NCI-H2029 treated with DMSO at 0.1 percent for 48 hours (cell line): ENCODE measurements around the gene RIMS4.

Experiments used
- DNase-seq: peaks from one replicate; lab custom pipeline; 2025; lab: John Stamatoyannopoulos, UW

RIMS4 gene

DNA sequence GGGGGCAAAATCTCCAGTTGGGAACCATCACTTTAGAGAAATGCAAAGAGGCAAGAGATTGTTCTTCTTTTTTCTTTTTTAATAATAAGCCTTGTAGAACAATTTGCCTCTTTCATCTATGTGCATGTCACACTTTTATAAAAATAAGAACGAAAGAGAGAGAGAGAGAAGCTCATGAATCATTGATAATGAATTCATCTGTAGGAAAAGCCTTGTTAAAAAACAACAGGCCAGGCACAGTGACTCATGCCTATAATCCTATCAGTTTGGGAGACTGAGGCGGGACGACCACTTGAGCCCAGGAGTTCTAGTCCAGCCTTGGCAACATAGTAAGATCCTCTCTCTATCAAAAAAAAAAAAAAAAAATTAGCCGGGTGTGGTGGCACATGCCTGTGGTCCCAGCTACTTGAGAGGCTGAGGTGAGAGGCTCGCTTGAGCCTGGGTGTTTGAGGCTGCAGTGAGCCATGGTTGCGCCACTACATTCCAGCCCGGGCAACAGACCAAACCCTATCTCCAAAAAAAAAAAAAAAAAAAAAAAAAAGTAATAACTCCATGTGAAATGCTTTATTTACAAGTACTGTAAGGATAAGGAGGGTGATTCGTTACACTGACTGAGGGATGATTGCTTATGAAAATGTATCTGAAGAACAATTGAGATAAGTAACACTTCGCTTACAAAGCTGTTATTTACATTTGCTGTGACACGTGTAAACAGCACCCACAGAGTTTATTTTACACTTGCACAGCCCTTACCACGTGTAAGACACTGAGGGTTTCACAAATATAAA is 89.2 kb downstream of the RIMS4 start:
- DNase-seq: peak; percentile 37

DNA sequence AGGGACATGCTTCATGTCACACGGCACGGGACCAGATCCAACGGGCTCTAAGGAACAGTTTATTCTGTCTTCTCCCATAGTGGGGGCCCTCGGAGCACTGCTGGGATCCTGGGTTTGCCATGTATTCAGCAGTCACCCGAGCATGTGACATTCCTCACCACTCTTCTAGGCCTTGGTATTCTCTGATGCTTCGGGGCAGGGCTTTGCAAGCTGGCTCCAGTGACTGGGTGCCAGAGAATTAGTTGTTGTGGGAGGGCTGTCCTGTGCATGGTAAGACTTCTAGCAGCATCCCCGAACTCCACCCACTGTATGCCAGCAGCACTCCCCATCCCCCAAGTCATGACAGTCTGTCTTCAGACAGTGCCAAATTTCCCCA is 89.7 kb downstream of the RIMS4 start:
- DNase-seq: no peak

- DNase-seq: no peak
Observed at GRCh38 chr20:44719841-44720240, 90.5 kb downstream of the RIMS4 start.

GRCh38 chr20:44717986-44718385 is 92.4 kb downstream of the RIMS4 start:
- DNase-seq: no peak

GRCh38 chr20:44716309-44717106 is 93.8 kb downstream of the RIMS4 start:
- no peak for DNase-seq

DNA sequence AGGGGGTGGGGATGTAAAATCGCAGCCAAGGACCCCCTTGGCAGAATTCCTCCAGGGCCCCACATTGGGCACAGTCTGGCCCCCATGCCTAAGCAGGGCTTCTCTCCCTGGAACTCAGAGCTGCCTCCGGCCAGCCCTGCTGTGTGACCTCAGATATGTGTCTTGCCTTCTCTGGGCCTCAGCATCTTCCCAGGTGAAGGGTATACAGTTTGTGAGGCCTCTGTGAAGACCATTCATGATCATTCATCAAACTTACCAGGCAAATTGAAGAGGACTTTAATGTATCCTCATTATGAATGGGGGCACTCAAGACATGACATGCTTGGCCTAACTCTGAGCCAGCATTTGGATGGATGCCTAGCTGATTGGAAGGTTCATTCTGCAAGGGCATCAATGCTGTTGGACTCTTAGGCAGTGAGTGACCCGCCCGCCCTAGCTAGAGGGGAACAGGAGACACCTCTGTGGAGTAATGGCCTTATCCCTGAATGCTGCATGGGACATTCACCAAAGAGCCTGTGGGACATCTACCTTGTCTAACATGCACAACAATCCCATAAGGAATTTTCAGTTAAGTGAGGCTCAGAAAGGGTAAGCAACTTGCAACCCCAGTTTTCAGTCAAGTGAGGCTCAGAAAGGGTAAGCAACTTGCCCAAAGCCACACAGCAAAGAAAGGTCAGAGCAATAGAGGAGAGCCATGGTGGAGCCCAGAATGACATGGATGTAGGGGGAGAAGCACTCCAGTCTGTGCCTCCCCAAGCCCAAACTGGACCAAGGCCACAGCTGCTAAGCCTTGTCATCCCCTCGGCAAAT is 94.6 kb downstream of the RIMS4 start:
- no peak for DNase-seq

GRCh38 chr20:44714701-44715498 is 95.4 kb downstream of the RIMS4 start, which contains the start of gene CCN5:
Gene CCN5, plus strand, starts transcription at chr20:44715369. Its CDS starts 22 bp downstream, at chr20:44715391.
- peak; percentile 59 for DNase-seq

- DNase-seq: no peak
Observed at GRCh38 chr20:44714102-44714700, 96.1 kb downstream of the RIMS4 start.

- DNase-seq: no peak
Observed at GRCh38 chr20:44711237-44711636, 99.1 kb downstream of the RIMS4 start.

DNA sequence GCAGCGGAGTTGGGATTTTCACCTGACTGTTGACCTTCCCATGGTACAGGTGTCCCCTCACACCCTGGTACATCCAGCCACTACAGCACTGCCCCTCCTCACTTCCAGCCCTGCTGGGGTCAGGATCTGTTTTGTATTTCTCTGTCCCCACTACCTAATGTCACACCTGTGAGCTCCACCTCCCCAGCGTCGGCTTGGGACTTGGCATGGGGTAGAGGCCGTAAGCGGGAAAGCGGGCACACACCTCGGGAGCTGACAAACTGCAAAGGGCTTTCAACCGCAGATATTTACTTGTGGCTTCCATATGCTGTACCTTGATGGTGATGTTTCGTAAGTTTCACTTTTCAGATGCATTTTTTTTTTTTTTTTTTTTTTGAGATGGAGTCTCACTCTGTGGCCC is 100.5 kb downstream of the RIMS4 start:
- no peak for DNase-seq

DNA sequence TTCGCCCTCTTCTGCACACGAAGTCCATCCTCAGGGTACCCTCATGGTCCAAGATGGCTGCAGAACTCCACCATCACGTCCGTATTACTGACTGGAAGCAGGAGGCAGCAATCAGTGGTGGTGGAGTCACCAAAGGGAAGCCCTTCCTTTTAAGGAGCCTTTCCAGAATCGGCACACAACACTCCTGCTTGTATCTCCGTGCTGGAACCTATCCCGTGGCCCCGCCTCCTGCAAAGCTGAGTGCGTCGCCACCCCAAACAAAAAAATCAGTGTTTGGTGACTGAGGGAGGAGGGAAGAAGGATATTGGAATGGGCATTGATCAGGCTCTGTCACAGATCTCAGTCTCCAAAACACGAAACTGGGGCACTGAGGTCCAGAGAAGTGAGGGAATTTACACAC is 101.0 kb downstream of the RIMS4 start:
- no peak for DNase-seq

- DNase-seq: no peak
Observed at GRCh38 chr20:44707018-44707579, 103.2 kb downstream of the RIMS4 start.

- DNase-seq: no peak
Observed at GRCh38 chr20:44706301-44707017, 103.9 kb downstream of the RIMS4 start.

DNA sequence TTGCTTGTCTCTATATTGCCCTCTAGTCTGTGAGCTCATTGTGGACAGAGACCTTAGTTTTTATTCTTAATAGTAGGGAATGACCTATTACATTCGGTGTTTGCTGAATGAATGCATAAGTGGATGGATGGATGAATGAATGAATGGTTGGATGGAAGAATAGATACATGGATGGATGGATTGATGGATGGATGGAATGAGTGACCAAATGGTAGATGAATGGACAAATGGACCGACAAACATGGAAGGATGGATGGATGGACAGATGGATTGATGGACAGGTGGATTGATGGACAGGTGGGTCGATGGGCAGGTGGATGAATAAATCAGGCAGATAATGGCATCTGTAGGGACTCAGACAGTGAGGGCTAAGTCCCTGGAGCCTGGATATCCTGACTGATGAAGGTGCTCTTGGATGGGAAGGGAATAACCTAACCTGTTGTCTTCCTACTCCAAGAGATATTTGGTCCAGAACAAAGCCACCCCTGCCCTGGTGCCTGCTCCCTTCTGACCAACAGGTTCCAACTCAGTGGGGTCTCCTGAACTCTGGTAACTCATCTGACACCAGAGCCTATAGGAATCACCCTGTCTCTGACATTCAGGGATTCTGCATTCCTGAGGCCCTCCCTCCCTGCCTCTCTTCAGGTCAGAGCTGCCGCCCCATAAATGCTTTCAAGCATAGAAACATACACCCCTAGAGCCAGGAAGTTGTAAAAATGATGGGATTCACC is 104.8 kb downstream of the RIMS4 start:
- no peak for DNase-seq

- no peak for DNase-seq
Observed at GRCh38 chr20:44704551-44704971, 105.8 kb downstream of the RIMS4 start.

- no peak for DNase-seq
Observed at GRCh38 chr20:44703956-44704488, 106.3 kb downstream of the RIMS4 start.

DNA sequence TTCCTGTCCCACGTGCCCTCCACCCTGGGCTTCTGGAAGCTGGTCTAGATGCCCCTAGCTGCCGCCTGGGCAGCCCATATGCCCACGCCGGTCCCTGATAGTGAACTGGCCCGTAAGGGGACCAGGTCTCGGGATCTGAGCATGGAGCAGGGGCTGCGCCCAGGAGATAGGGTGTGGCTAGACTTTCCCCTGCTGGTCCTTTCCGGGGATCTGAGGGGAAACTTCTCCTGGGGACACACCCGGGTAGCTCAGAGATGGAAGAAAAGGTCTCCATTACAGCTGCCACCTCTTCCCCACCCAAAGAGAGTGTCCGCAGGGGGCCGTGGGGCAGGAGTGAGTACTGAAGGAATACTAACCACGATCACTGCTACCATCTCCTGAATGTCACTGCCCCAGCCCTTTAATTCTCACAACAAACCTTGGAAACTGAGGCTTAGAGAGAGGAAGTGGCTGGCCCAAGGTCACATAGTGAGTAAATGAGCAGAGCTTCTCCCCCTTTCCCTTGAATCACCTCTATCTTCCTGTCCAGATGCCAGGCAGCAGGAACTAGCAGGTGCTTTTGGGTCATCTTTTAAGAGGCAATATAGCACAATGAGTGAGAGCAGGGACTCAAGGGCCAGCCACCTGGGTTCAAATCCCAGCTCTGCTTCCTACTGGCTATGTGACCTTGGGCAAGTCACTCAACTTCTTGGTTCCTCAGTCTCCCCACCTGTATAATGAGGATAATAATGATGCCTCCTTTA is 107.0 kb downstream of the RIMS4 start:
- DNase-seq: no peak

DNA sequence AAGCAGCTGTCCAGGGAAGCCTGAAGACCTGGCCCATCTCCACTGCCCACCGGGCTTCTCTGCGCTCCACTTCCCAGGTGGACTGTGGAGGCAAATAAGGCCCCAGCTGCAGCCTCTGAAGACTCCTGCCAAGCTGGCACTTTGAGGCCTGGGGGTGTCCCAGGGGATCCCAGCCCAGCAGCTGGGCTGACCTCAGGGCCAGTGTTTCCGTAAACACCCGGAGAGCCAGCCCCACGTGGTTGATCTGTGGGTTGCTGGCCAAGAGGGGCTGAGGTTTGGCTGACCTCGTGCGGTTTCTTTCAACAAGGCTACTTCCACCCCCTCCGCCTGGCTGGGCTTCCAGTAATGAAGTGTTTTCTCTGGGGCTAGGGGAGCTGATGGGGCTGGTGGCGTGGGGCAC is 107.6 kb downstream of the RIMS4 start:
- DNase-seq: no peak
